RWPE1 (cell line): ENCODE data around the gene GBP2.

ENCODE experiments used
- CTCF ChIA-PET: fragments of 350-600 bp; sonication (Branson Sonifier 250); formaldehyde crosslinking; extraction: SDS; loops from one replicate; lab custom pipeline; 2021; lab: Yijun Ruan, JAX
- POLR2A ChIA-PET: fragments of 400-600 bp; formaldehyde crosslinking; extraction: SDS; loops from one replicate; lab custom pipeline; 2020; ENCODE audit warnings: antibody characterized with exemption; ENCODE audit not compliant: low non-redundant PET; lab: Yijun Ruan, JAX
- DNase-seq: peaks from one replicate; pipeline ENCODE4 v3.0.0; 2012; ENCODE audit warnings: low spot score
- H3K27ac ChIP-seq: fragments of 450-650 bp; 2 replicates; pipeline ENCODE4 v1.5.1; 2017
- CTCF ChIP-seq: fragments of 450-650 bp; conservative IDR thresholded peaks from 2 replicates; pipeline ENCODE4 v1.5.1; 2017; ENCODE audit warnings: low read depth, mild to moderate bottlenecking

The GBP2 gene

GRCh38 chr1:89125913-89126580 is at the start of gene GBP2:
GBP2 (minus strand) TSS chr1:89126114; CDS start chr1:89121966, 4,148 bp downstream.
- CTCF ChIA-PET = no interaction called here
- DNase-seq = peak; percentile 73
- POLR2A ChIA-PET = no interaction called here
- no peak for TF ChIP-seq CTCF
- H3K27ac ChIP-seq = no peak within 1 kb of the TSS

- DNase-seq = no peak
- no peak overlapping the region for H3K27ac ChIP-seq
- CTCF ChIA-PET = interaction anchor here (0.7 kb wide), 1 partner anchor 89 kb away, joined by 3 read pairs; no protein-coding TSS in a partner anchor
- no peak for TF ChIP-seq CTCF
- POLR2A ChIA-PET = no interaction called here
These were observed 48.6 kb upstream of the GBP2 start for GRCh38 chr1:89174491-89174890.

GRCh38 chr1:89172468-89173143 is 46.7 kb upstream of the GBP2 start:
- H3K27ac ChIP-seq = no peak overlapping the region
- no peak for DNase-seq
- ChIA-PET POLR2A (no interaction called here), CTCF (interaction anchor here (0.6 kb wide), 1 partner anchor 835 kb away, joined by 3 read pairs; no protein-coding TSS in a partner anchor)
- no peak for TF ChIP-seq CTCF

- CTCF ChIA-PET = no interaction called here
- no peak for DNase-seq
- POLR2A ChIA-PET = no interaction called here
These were observed 45.1 kb upstream of the GBP2 start for GRCh38 chr1:89171067-89171438.

GRCh38 chr1:89170170-89171066 is 44.5 kb upstream of the GBP2 start:
- DNase-seq = no peak
- ChIA-PET POLR2A (no interaction called here), CTCF (no interaction called here)
- no peak overlapping the region for H3K27ac ChIP-seq
- TF ChIP-seq CTCF = no peak

More at GRCh38 chr1:89171067-89171438, 45.1 kb upstream of the GBP2 start:
- no peak for TF ChIP-seq CTCF
- H3K27ac ChIP-seq = no peak overlapping the region

GRCh38 chr1:89169166-89169565 is 43.3 kb upstream of the GBP2 start:
- no peak for DNase-seq
- CTCF ChIA-PET = interaction anchor here (0.7 kb wide), 3 partner anchors 93 to 179 kb away, joined by 3 to 4 read pairs (median 3); no protein-coding TSS in a partner anchor
- no peak overlapping the region for H3K27ac ChIP-seq
- POLR2A ChIA-PET = no interaction called here
- no peak for TF ChIP-seq CTCF
